Measurements from ENCODE around the gene PPP1R12C.

The PPP1R12C gene

DNA sequence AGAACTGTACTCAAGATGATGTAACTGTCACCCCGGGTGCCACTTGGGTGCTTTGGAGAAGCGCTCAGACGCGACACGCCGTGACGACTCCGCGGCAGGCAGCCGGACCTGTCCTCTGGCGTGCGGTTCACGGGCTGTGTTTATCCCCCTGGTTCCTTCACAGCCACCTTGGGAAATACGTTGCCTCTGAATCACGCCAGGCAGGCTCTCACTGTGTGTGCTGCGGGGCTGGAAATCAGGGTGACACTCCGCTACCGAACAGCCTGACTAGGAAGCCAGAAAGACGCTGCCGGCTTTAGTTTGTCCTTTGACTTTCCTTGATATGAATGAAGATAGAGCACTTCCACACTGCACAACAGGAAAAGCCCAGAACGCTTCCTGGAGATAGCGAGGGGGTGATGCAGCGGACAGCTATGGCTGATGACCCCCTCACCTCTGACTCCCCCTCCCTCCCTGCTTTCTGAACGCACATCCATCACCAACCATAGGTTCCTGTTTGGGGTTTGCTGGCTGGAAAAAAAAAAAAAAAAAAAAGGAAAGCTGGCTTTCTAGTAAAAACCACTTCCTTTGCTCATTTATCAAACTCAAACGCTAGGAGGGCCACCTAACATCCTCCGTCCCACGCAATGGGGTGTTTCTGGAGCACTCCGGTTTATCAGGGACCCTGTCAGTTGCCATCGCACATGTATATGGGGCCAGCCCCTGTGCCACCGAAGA lies 75.7 kb downstream of the PPP1R12C start:
- DNase-seq, result no peak

DNA sequence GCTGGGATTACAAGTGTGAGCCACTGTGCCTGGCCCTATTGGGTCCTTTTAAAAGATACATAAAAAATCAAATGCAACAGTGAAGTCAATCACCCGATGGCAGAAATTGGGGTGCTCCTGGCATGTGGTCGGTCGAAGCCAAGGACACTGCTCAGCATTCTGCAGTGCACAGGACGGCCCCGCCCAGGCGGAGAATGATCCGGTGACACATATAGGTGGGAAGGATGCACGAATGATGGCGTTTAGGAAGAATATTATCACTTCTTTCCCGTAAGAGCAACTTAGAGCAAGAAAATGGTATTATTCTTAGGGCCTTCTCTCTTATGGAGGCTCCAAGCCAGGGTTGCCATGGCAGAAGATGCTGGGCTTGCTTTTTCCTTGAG lies 76.2 kb downstream of the PPP1R12C start:
- DNase-seq, result no peak
